Upper lobe of left lung (tissue), 4 donors: ENCODE measurements around the gene USP4.

Experiments used
- CTCF ChIP-seq, 6 experiments: fragments of 450-650 bp in 4 of 6; fragments of 200-600 bp in 2 of 6; sonication (generic) in 2 of 6; IDR thresholded peaks; one replicate each; pipeline ENCODE4 v1.5.1; 2016 to 2019; ENCODE audit warnings: antibody characterized with exemption in 6 of 6
- POLR2A ChIP-seq, 4 donors: fragments of 450-650 bp; IDR thresholded peaks; one replicate each; pipeline ENCODE4 v1.5.1; 2016 to 2017; ENCODE audit warnings: antibody characterized with exemption in 4 of 4, mild to moderate bottlenecking in 2 of 4
- POLR2AphosphoS5 ChIP-seq, 2 donors: sonication (generic); formaldehyde crosslinking; IDR thresholded peaks; one replicate each; pipeline ENCODE4 v1.5.1; 2017; ENCODE audit warnings: antibody characterized with exemption in 2 of 2

DNA sequence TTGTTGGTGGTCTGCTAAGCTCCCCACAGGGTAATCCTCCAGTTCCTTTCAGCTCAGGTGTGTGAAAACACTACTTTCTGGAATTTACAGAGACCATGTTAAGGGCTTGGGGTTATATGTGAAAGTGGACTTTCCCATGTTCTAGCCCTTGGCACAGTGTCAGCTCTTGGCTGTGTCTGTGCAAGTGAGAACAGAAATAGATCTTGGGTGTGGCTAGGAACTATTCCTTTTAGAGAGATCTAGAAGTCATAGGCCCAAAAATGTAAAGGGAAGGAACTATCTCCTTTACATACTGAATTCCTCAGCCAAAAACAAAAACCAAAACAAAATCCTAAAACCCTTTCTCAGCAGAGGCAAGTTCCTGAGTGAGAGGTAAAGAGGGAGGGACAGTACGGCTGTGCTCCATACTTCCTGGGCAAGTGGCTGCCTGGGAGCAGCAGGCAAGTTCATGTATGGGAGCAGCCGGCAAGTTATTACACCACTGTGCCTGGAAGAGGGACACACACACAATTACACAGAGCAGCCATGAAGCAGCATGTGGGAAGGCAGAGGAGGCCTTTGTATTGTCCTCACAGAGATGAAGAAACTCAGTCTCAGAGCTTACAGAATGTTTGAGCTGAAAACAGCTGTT is 43.0 kb downstream of the USP4 start:
- TF ChIP-seq CTCF (IDR thresholded peaks at IDR 0.05) (no peak), POLR2A (IDR thresholded peaks at IDR 0.05) (no peak), POLR2AphosphoS5 (IDR thresholded peaks at IDR 0.05) (no peak)
